ENCODE results near the gene CD300A.

Gene CD300A

DNA sequence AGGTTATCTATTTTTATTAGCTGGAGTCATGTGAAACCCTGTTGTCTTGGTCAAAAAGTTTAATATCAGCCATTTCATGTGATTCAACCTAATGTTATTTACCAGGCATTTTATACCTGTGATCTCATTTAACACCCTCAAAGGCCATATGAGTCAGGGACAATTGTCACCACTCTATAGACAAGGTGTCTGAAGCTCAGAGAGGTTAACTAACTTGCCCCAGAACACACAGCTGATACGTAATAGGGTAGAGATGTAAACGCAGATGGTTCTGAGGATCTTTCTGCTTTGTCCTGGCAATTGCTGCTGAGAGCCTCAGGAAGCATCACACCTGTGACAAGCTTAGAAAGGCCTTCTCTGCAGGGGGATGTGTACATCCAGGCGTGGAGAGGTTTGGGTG, 4.9 kb downstream of the CD300A start:
- H3K4me3 ChIP-seq (ENCODE audit: low read depth, low read length), result no peak overlapping the region
- DNase-seq (ENCODE audit: low read depth), result no peak
- TF ChIP-seq, protein P1, sequence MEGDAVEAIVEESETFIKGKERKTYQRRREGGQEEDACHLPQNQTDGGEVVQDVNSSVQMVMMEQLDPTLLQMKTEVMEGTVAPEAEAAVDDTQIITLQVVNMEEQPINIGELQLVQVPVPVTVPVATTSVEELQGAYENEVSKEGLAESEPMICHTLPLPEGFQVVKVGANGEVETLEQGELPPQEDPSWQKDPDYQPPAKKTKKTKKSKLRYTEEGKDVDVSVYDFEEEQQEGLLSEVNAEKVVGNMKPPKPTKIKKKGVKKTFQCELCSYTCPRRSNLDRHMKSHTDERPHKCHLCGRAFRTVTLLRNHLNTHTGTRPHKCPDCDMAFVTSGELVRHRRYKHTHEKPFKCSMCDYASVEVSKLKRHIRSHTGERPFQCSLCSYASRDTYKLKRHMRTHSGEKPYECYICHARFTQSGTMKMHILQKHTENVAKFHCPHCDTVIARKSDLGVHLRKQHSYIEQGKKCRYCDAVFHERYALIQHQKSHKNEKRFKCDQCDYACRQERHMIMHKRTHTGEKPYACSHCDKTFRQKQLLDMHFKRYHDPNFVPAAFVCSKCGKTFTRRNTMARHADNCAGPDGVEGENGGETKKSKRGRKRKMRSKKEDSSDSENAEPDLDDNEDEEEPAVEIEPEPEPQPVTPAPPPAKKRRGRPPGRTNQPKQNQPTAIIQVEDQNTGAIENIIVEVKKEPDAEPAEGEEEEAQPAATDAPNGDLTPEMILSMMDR (IDR thresholded peaks at IDR 0.05; ENCODE audit: control insufficient read depth, extremely low read depth, insufficient read depth), result no peak

DNA sequence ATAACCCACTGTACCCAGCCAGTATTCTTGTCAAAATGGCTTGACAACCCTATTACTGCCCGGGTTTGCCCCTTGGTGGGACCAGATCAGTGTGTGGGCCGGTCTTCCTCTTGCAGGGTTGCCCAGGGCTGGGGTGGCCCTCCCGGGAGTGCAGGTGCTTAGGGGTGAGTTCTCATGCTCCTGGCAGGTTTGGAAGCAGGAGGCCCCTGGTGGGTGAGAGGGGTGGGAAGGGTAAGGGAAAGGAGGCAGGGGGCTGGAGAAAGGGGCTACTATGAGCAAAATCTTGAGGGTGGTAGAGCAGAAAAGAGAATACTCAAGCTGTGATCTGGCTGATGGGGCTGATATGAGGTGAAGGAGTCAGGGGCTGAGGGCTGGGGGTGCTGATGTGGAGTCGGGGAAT, 6.5 kb downstream of the CD300A start:
- no peak for DNase-seq (ENCODE audit: low read depth)
- TF ChIP-seq, protein P1 (IDR thresholded peaks at IDR 0.05; ENCODE audit: control insufficient read depth, extremely low read depth, insufficient read depth), result no peak
- H3K4me3 ChIP-seq (ENCODE audit: low read depth, low read length), result no peak overlapping the region

DNA sequence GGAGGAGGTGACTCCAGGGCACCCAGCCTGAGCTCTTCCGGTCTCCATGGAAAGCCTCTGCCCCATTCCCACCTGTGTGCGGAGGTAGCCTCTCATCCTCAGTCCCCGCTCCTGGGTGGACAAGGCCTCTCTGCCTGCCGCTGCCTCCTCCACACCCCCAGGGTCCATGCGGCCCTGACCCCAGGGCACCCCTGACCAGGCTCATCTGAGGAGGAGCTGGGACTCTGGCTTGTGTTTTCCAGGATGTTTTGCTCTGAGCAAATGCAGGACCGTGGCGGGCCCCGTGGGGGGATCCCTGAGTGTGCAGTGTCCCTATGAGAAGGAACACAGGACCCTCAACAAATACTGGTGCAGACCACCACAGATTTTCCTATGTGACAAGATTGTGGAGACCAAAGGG, 6.9 kb downstream of the CD300A start:
- DNase-seq (ENCODE audit: low read depth), result no peak
- no peak overlapping the region for H3K4me3 ChIP-seq (ENCODE audit: low read depth, low read length)
- TF ChIP-seq, protein P1 (IDR thresholded peaks at IDR 0.05; ENCODE audit: control insufficient read depth, extremely low read depth, insufficient read depth), result no peak

DNA sequence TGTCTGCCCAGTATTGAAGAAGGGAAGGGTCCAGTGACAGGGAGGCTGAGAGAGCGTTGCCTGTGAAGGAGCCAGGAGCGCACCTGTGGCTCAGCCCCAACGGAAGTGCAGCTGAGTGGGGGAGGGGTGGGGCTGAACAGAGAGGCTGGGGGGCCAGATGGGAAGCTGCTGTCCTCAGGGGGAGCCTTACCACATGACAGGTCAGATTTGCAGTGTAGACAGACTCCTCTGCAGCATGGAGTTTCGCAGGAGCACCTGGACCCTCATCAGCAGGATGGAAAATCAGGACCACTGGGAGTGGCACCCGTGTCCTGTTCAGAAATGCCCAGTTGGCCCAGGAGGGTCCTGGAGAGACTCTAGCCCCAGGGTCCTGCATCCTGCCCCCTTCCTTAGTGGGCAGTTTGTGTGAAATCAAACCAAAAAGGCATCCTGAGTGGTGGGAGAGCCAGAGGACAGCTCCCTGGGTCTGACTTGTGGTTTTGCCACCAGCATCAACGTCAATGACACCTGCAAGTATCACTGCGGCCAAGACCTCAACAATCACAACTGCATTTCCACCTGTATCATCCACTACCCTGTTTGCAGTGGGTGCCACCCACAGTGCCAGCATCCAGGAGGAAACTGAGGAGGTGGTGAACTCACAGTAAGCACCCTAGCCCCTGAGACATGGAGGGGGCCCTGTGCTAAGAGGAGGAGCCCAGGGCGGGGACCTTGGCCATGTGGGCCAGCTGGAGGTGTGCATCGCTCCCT, 7.8 kb downstream of the CD300A start:
- H3K4me3 ChIP-seq (ENCODE audit: low read depth, low read length), result no peak overlapping the region
- DNase-seq (ENCODE audit: low read depth), result no peak
- TF ChIP-seq, protein P1 (IDR thresholded peaks at IDR 0.05; ENCODE audit: control insufficient read depth, extremely low read depth, insufficient read depth), result no peak

DNA sequence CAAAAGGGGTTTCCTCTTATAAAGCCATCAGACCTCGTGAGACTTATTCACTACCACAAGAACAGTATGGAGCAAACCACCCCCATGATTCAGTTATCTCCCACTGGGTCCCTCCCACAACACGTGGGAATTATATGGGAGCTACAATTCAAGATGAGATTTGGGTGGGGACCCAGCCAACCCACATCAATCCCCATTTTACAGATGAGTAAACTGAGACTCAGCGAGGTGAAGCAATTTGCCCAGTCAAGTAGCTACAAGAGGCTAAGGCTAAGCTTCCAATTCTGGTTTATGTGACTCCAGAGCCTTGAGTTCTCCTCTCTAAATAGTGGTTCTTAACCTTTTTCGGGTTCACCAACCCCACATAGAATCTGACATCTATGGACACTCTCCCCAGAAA, 8.8 kb downstream of the CD300A start:
- DNase-seq (ENCODE audit: low read depth), result no peak
- no peak overlapping the region for H3K4me3 ChIP-seq (ENCODE audit: low read depth, low read length)
- TF ChIP-seq, protein P1 (IDR thresholded peaks at IDR 0.05; ENCODE audit: control insufficient read depth, extremely low read depth, insufficient read depth), result no peak

DNA sequence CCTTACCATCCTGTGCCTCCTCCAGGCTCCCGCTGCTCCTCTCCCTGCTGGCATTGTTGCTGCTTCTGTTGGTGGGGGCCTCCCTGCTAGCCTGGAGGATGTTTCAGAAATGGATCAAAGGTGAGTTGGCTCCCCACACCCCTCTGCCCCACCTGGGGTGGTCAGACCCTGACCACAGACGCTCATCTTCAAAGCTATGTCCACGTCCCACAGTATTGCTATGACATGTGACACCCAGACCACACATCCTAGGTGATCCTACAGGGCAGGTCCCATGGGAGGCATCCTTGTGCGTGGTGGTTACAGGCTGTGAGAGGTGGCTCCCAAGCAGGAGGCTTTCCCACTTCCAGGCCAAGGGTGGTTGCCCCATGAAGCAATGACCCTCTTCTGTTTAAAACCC, 11.0 kb downstream of the CD300A start:
- TF ChIP-seq, protein P1 (IDR thresholded peaks at IDR 0.05; ENCODE audit: control insufficient read depth, extremely low read depth, insufficient read depth), result no peak
- no peak for DNase-seq (ENCODE audit: low read depth)
- H3K4me3 ChIP-seq (ENCODE audit: low read depth, low read length), result no peak overlapping the region
